IPS-11a (cell line): ENCODE data around the gene RADIL.

Experiments used
- H3K4me3 ChIP-seq: one replicate; pipeline ENCODE4 v1.5.1; 2013; ENCODE audit warnings: low read depth, low read length, control low read depth

Gene RADIL

DNA sequence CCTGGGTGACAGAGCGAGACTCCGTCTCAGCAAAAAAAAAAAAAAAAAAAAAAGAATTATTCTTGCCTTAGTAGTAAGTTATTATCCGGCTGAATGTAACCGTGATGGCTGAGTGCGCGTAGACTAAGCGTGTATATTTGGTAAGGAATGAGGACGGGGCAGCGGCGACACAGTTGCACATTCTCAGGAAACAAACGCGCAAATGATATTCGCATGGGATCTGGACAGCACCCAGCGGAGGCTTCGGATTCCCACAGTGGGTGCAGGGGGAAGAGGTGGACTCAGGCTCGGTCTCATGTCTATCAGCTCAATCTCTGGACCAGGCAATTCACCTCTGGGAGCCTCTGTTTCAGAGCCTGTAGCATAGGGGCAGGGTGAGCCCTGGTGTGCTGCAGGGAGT lies 50.8 kb downstream of the RADIL start:
- H3K4me3 ChIP-seq, result no peak overlapping the region

DNA sequence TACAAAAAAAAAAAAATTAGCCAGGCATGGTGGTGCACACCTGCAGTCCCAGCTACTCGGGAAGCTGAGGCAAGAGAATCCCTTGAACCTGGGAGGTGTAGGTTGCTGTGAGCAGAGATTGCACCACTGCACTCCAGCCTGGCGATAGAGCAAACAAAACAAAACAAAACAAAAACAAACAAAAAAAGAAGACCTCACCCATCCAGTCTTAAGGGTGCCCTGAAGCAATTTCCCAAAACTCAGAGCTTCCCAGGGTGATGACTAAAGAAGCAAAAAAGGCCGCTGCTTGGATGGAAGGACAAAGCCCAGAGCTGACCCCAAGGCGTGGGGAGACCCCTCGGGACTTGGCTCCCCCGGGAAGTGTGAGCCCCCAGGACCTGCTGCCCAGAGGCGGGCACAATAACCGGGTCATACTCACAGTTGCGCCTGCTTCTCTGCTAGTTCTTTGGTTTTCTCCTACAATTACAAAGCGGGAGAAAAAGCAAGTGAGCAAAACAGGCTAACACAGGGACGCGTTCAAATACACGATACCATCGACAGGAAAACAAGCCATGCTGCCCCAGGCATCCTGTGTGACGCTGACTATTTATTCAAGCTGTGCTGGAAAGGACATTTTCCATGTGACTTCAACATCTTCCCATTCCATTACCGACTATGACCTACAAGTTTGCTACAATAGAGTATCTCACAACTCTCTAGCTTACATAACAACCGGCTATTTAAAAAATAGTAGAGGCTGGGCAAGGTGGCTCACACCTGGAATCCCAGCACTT lies 51.6 kb downstream of the RADIL start:
- no peak overlapping the region for H3K4me3 ChIP-seq

DNA sequence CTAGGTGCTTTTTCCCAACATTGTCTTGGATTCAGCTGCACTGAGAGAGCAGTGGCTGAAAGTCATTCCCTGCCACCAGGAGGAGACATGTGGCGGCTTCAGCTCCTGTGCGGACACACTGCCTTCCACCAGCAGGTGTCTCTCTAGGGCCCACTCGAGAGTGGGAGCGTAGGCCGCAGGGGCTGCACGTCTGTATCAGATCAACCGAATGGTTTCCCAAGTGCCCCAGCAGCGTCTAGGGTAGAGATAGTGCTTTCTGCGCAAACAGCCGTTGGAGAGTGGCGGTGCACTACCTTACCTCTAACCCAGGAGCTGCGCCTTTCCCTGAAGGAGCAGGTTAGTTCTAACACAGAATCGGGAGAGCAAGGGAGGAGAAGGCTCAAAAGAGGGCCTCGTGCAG lies 53.3 kb downstream of the RADIL start:
- no peak overlapping the region for H3K4me3 ChIP-seq

DNA sequence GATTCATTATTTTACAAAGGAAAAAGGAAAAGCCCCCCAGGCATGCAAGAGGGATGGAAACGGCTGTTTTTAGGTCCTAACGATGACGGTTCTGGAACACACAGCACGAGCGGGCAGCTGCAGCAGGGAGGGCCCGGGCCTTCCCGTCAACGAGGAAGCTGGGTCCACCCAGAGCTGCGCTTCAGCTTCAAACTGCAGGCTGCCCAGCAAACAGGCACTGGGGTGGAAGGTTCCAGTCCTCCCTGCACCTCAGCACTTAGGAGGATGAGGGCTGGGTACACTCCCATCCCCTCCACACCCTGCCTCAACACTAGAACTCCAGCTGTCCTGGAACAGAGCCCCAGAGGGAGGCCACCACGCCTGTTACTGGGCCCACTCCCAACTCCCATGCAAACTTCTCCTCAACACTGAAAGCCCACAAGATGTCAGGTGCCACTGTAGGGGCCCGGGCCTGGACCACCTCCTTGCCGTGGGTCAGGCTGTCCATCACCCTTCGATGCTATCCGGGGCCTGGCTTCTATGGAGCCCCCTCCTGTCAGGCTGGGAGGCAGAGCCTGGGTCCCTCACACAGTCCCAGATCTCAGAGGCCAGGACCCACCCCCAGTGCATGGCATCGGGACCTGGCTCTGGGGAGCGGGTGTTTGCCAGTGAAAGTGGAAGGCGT lies 54.7 kb downstream of the RADIL start:
- no peak overlapping the region for H3K4me3 ChIP-seq

DNA sequence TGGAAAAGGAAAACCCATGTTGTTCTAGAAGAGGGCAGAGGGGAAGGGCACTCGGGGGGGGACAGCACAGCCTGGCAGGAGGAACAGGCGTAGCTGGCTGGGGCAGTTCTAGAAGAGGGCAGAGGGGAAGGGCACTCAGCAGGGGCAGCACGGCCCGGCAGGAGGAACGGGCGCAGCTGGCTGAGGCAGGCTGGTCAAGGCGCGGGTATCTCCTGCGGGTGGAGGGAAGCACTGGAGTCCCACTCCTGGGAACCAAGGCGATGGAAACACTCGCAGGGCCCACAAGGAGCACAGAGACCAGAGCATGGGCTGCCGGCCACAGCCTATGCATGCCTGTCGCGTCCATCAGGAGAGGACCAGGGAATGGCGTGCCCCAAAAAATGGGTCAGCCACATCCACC lies 58.4 kb downstream of the RADIL start:
- H3K4me3 ChIP-seq, result no peak overlapping the region

DNA sequence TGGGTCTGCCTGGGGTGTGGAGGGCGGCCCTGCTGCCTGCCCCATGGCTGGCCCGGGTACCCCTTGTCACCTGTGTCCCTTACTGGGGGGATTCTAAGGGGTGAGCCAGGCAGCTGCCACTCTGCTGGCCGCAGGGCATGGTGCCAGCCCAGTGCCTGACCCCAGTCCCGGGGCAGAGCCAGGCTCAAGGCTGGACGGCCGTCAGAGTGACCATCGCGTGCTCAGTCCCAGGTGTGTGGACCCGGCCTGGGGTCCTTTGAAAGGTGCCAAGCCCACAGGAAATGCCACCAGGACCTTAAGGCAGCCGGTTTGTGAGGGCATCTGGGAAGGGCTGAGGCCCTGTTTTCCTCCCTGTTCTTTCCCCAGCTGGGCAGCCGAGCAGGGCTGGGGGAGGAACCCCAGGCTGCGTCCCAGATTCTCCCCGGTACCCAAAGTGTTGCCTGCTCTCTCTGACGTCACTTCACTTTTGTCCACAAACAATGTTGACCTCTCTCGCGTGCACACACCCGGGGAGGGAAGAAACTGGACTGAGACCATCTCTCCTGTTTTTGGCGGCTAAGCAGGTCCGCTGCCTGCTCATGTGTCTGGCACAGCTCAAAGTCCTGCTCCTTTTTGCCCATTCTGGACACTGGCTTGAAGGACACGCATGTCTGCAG lies 59.3 kb downstream of the RADIL start:
- no peak overlapping the region for H3K4me3 ChIP-seq

DNA sequence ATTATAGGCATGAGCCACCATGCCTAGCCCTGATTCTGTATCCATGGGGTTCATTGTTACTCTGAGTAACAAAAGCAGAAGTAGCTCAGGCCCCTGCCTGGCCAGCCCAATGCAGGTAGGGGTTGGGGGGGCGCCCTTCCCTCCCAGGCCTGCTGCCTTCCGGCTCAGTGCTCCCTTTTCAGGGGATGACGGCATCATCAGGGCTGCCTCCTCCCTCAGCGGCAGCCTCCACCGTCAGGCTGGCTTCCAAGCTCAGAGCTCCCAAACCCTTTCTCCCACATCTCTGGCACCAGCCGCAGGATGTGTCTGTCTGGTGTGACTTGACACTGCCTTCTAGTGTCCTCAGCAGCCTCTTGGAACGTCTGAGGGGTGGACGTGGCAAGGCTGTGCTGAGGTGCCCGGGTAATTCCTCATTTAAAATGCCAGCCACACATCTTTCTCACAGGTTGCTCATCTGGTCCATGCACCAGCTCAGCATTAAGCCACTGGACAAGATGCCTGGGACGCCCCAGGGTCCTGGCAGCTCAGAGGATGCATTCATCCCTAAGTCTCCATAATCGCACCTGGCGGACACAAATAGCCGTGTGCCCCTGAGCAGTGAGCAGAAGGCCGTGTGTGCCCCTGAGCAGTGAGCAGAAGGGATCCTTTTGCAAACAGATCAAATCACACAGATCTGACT lies 59.9 kb downstream of the RADIL start:
- no peak overlapping the region for H3K4me3 ChIP-seq

DNA sequence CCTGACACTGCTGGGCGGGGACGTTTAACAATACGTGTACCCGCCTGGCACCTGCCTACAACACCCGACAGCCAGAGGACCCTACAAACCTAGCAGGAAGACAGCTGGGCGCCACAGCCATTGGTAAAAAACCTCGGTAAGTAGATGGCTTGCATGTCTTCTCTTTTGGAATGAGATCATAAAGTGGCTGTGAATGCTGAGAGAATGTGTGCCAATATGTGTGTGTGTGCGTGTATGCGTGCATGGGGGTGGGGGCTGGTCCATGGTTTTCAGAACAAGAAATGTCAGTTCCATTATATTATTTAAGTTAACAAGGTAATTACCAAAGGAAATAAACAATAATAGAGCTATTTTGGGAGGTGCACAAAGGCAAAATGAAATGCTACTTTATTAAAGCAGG lies 60.8 kb downstream of the RADIL start:
- no peak overlapping the region for H3K4me3 ChIP-seq

DNA sequence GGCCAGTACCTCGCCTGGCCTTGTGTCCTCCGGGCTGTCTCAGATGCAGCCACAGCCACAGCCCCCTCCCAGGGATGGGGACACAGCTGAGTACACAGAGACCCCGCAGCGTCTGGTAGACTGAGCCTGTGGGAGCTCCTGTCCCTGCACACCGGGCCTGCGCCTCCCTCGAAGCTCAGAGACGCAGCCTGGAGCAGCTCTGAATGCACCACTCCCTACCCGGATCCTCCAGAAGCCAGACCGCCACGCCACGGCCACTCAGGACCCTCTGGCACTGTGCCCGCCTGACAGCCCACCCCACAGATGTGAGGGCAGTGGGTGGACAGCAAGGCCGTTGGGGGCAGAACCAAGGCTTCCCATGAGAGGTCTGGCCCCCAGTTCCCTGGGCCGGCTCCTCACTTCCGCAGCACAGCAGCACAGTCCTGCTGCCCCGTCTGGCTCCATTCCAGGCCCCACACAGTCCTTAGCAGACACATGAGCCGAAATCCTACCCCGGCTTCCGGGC lies 62.5 kb downstream of the RADIL start:
- H3K4me3 ChIP-seq, result no peak overlapping the region

DNA sequence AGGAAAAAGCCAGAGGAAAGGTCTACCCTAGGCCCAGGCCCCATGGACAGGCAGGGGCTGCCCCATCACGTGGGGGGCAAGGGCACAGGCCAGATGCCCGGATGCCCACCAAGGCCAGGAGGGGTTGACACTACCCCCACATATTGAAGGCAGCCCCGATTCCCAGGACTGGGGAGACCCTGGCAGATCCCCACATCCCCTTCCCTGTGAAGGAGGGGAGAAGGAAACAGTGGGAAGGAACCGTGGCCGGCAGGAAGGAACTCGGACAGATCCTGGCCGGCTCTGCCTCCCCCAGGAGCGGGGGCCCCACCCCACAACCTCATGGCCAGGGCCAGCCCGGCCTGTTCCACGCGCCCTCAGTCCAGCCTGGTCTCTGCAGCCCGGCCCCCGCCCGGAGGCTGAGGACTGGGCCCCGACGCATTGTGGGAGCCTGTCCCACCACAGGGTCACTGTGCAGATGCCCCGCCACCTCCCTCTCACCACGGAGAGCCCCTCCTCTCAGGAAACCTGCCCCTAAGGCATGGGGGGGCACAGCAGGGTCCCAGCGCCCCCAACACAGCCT lies 63.0 kb downstream of the RADIL start:
- no peak overlapping the region for H3K4me3 ChIP-seq

DNA sequence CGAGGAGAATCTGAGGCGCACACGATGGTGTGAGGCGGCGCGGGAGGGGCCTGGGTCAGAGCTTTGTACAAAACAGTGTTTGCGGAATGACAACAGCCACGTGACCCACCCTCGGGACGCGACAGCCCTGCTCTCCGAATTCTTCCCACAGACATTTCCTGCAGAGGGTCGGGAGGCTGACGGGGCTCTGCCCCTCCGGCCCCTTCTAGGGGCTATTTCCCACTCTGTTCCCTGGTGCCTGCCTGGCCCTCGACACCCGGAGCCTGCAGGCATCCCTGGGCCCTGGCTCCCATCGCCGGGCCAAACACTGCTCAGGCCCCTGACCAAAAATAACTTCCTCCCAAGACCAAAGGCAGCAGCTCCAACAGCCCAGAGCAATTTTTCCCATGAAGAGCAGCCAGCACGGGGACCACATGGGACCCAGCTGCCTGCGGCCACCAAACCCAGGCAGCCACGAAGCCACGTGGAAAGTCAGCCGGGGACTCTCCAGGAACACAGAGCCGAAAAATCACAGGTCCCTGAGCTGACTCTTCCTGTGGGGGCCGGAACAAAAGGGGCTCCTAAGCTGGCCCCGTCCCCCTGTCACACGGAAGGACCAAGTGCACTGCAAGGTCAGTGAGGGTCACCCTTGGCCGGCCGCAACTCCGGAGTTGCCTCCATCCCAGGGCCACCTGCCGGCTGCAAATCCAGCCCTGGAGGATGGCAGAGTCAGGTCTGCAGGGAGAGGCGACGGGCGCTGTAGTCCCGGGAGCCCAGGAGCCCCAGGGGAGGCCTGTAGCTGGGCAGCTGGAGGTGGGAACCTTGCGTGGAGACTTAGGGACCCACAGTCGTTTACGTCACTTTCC lies 63.7 kb downstream of the RADIL start:
- no peak overlapping the region for H3K4me3 ChIP-seq

DNA sequence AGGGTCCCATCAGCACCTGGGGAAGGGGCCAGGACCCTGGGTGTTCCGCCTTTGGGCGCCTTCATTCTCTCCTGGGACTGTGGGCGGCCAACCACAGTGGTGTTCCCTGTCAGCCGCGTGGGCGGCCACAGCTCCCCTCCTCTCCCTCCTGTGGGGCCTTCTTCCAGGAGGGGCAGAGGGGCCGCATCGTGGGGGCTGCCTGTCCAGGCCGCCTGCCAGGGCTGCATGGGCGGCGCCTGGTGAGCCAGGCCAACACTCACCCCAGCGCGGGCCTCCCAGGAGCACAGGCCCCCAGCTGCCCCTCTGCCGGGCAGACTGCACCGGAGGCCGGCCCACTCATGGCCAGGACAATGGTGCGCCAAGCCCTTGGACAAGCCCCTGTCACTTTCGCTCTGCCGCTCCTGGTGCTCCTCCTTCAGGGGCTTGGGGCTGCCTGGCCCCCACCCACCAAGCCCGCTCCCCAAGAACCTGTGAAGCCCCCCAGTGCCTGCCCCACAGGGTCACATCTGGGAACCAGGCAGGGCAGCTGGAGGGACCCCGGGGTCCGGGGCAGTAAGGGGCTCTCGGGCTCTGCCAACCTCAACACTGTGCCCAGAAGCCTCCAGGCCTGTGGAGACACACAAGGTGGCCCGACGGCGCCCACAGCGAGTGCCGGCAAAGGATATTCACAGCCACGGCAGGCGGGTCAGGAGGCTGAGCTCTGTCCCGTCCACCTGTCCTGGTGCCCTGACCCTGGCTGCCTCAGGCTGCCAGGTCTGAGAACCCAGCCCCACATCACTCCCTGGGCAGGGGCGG lies 65.3 kb downstream of the RADIL start:
- no peak overlapping the region for H3K4me3 ChIP-seq

DNA sequence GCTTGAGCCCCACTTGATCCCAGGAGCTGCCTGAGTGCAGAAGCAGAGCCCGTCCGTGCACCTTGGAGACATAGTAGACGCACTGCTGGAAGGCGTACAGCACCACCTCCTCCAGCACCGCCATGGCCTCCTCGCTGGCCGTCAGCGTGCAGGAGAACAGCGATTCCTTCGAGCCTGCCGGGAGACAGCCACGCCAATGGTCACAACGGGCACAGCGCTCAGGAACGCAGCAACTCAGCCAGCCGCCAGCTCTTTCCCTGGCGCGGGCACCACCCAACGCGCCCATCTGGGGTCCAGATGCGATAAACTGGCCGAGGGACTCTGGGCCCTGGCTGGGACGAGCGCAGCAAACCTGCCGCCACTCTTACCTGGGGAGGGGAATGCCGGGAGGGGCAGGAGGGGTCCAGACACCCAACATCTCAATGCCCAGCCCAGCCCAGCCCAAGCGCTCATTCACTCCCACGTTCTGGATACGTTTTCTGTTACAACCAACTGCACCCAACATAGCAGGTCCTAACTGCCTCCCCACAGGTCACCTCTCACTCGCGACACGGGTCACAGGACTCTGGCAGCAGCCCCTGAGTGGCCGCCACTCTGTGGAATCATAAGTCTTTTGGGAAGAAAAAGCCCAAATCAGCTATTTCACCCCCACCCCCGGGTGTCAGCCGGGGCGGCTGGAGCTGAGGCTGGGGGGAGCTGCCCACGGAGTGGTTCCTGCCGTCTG lies 66.2 kb downstream of the RADIL start:
- H3K4me3 ChIP-seq, result no peak overlapping the region

DNA sequence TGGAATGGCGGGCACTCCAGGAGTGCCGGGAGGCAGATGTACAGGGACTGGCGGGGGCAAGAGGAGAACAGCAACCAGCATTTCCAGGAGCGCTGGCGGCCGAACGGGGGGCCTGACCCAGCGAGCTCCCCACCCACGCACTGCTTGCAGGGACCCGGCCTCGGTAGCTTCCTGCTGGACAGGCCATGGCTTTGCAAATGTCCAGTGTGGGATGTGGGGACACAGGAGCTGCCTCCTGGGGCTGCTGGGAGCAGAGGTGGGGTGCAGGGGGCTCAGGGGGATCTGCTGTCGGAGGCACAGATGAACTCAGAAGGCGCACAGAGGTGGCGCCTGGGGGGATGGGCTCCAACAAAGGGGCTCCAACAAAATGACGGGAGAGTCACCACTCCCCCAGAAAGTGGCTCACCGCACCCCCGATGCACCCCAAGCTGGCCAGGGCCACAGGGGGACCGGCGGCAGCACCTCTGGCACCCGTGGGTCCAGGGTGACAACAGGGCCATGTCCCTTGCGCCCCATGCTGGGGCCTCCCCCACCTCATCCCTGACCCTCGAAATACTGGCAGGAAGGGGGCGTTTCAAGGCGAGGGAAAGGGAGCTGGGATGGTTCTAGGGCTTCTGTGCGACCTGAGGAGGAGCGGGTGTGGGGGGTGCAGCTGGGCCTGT lies 67.0 kb downstream of the RADIL start:
- H3K4me3 ChIP-seq, result no peak overlapping the region

DNA sequence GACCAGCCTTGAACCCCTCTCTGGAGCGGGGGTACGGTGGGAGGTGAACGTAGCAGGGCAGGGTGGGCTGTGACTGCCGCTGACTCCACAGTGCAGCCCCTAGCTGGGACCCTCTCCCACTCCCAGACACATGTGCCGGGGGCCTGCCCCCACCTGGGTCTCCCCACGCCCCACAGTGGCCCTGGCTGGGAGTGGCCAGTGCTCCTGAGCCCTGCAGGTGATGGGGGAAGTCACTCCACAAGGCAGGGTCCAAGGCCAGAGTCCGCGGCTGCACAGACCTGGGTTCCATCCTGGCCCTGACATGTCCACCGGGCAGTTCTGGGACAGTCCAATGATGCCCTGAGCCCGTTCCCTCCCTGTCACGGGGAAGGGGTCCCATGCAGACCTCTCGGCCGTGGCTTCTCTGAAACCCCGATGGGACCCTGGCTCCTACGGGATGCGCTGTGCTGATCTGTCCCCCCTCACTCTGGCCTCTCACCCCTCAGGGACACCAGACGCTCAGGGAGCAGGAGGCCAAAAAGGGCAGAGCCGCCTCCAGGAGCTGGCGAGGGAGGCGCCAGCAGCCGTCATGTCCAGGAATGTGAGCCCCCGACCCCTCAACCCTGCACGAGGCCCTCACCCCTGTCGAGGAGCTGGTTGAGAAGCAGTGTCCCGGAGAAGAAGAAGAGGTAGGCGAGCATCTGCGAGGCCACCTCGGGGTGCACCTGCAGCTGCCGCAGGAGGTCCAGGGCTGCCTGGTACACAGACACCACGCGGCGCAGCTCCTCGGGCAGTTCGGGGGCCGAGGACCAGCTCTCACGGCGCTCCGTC lies 67.7 kb downstream of the RADIL start:
- no peak overlapping the region for H3K4me3 ChIP-seq

DNA sequence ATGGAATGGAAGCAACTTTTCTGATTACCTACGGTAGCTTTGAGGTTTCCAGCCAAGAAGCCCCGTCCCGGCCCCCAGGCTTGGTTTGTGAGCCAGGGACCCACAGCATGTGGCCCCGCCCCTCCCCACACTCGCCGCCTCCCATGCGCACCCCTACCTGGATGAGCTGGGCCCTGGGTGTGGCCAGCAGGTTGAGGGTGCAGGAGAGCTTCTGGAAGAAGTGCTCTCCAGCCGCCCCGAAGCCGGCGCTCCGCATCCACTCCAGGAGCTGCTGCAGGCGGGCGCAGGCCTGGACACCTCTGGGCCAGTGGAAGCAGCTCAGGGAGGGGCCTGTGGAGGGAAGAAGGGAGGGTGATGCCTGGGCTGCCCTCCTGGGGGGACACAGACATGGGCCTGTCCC lies 68.4 kb downstream of the RADIL start:
- H3K4me3 ChIP-seq, result no peak overlapping the region

DNA sequence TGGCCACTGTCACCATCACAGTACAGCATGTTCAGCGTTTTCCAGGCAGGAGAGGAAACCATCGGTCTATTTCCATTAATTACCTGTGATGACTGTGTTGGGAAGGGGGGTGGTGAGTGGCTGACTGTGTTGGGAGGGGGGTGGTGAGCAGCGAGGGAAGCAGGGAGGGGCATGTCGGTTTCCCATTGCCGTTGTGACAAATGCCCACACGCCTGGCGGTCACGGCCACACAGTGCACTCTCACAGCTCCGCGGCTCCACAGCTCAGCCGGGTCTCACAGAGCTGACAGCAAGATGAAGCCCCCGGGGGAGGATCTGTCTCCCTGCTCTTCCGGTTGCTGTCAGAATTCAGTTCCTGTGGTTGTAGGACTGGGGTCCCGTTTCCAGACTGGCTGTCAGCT lies 69.1 kb downstream of the RADIL start:
- H3K4me3 ChIP-seq, result no peak overlapping the region
